ENCODE measurements around the gene PRKG1. TPM values are rescaled to one million over a fixed set of nuclear protein-coding genes. Genes with fewer than 3 reads are reported as not detected.

PRKG1 gene
- total RNA-seq, 4 donors from 2014 or later = 1.2 to 6.5 (median 2.7) TPM

- no peaks in the 10 kb centered on the region for H3K9me3 ChIP-seq
- peak; percentile 86 for DNase-seq (ENCODE audit: low spot score in 2 of 2)
- H3K27ac ChIP-seq = no peak within 1 kb of the TSS
- H3K4me1 ChIP-seq = peaks cover 19% of the 10 kb centered on the region
- 2% methylated on average over 15 of the region's 55 CpGs for WGBS
- no peak for TF ChIP-seq POLR2AphosphoS5 (IDR thresholded peaks at IDR 0.05)
- TF ChIP-seq EP300 (IDR thresholded peaks at IDR 0.05) = no peak
- peak in 1 of 2 donors; percentile 61 for TF ChIP-seq CTCF (IDR thresholded peaks at IDR 0.05)
- peak in 1 of 2 donors; percentile 77 for TF ChIP-seq POLR2A (IDR thresholded peaks at IDR 0.05)
- H3K4me3 ChIP-seq = peak within 1 kb of the TSS; percentile 52
- H3K36me3 ChIP-seq = no peaks in the 10 kb centered on the region
- H3K27me3 ChIP-seq = peaks cover 32% of the 10 kb centered on the region
Observed at GRCh38 chr10:52313933-52314821, 1239.9 kb downstream of the PRKG1 start, which contains the start of gene DKK1. Gene DKK1 (plus strand): TSS chr10:52314281. CDS start chr10:52314435, 154 bp downstream.

GRCh38 chr10:52314822-52315552, 1240.7 kb downstream of the PRKG1 start:
- no peak overlapping the region for H3K27ac ChIP-seq
- H3K4me3 ChIP-seq = peak overlapping the region; percentile 52
- no peak for TF ChIP-seq POLR2A (IDR thresholded peaks at IDR 0.05)
- TF ChIP-seq POLR2AphosphoS5 (IDR thresholded peaks at IDR 0.05) = no peak
- TF ChIP-seq EP300 (IDR thresholded peaks at IDR 0.05) = no peak
- TF ChIP-seq CTCF (IDR thresholded peaks at IDR 0.05) = no peak
- peak; percentile 58 to 69 for DNase-seq (ENCODE audit: low spot score in 2 of 2)
- no peaks in the 10 kb centered on the region for H3K36me3 ChIP-seq
- H3K4me1 ChIP-seq = peaks cover 19% of the 10 kb centered on the region
- H3K9me3 ChIP-seq = no peaks in the 10 kb centered on the region
- WGBS = 23% methylated on average over 14 of the region's 36 CpGs
- peaks cover 27% of the 10 kb centered on the region for H3K27me3 ChIP-seq

- WGBS = 56% methylated on average over 1 of the region's 1 CpG
- Histone ChIP-seq H3K4me1 (peaks cover 19% of the 10 kb centered on the region), H3K9me3 (no peaks in the 10 kb centered on the region), H3K27me3 (peaks cover 27% of the 10 kb centered on the region), H3K36me3 (no peaks in the 10 kb centered on the region), H3K27ac (no peak overlapping the region), H3K4me3 (peak overlapping the region; percentile 52)
- no peak for DNase-seq (ENCODE audit: low spot score in 2 of 2)
- TF ChIP-seq CTCF (IDR thresholded peaks at IDR 0.05) (no peak), POLR2A (IDR thresholded peaks at IDR 0.05) (no peak), POLR2AphosphoS5 (IDR thresholded peaks at IDR 0.05) (no peak), EP300 (IDR thresholded peaks at IDR 0.05) (no peak)
Observed at GRCh38 chr10:52316001-52316400, 1241.7 kb downstream of the PRKG1 start.

- H3K27me3 ChIP-seq = peaks cover 27% of the 10 kb centered on the region
- 83% methylated on average over 4 of the region's 4 CpGs for WGBS
- TF ChIP-seq POLR2AphosphoS5 (IDR thresholded peaks at IDR 0.05) (no peak), EP300 (IDR thresholded peaks at IDR 0.05) (no peak), CTCF (IDR thresholded peaks at IDR 0.05) (no peak), POLR2A (IDR thresholded peaks at IDR 0.05) (no peak)
Observed at GRCh38 chr10:52316500-52316899, 1242.2 kb downstream of the PRKG1 start.

More at GRCh38 chr10:52316500-52316899, 1242.2 kb downstream of the PRKG1 start:
- Histone ChIP-seq H3K9me3 (no peaks in the 10 kb centered on the region), H3K4me1 (peaks cover 19% of the 10 kb centered on the region), H3K27ac (no peak overlapping the region), H3K36me3 (no peaks in the 10 kb centered on the region), H3K4me3 (peak overlapping the region; percentile 52)
- DNase-seq (ENCODE audit: low spot score in 2 of 2) = no peak
